K562 treated with DMSO at 1 percent for 4 hours (cell line): ENCODE measurements around the gene DLG2. TPM values are rescaled to one million over a fixed set of nuclear protein-coding genes. Genes with fewer than 3 reads are reported as not detected.

Experiments
- total RNA-seq: library from RNA; unstranded; fragments of 300-600 nt; gene quantifications from 2 replicates; pipeline ENCODE4 v1.2.3, GENCODE V29; 2022; ENCODE audit not compliant: insufficient read depth

Gene DLG2
- not detected in 2 replicates for total RNA-seq

GRCh38 chr11:85627332-85627997 is at the start of gene DLG2:
Gene DLG2, minus strand, starts transcription at chr11:85627344.

GRCh38 chr11:85664615-85665481 is 37.7 kb upstream of the DLG2 start, which contains the start of gene CREBZF:
Gene CREBZF, minus strand, starts transcription at chr11:85665129. Its CDS starts 254 bp downstream, at chr11:85664875.

GRCh38 chr11:85647604-85648299 is 20.6 kb upstream of the DLG2 start, which contains the start of gene TMEM126A:
Gene TMEM126A, plus strand, starts transcription at chr11:85647967. Its CDS starts 2,289 bp downstream, at chr11:85650256.

GRCh38 chr11:85627998-85628770 is 1.0 kb upstream of the DLG2 start, which contains the start of gene TMEM126B:
Gene TMEM126B, plus strand, starts transcription at chr11:85628593. Its CDS starts 15 bp downstream, at chr11:85628608.

Other genes with a start within 250 kb of the DLG2 start
- gene TMEM126B, start 1.2 kb upstream of the DLG2 start, total RNA-seq: 67.0 and 80.0 TPM in 2 replicates
- gene TMEM126A, start 20.6 kb upstream of the DLG2 start, total RNA-seq: 32.5 and 36.7 TPM in 2 replicates
- 24.4 and 38.4 TPM in 2 replicates for gene CREBZF, start 37.8 kb upstream of the DLG2 start, total RNA-seq
- gene CCDC89, start 58.9 kb upstream of the DLG2 start, total RNA-seq: not detected in 2 replicates
- not detected in 2 replicates for gene SYTL2, start 183.8 kb upstream of the DLG2 start, total RNA-seq
- not detected in 2 replicates for gene CCDC83, start 228.0 kb upstream of the DLG2 start, total RNA-seq